HG02763 (cell line): ENCODE results near the gene KMT2B.

Source experiments
- ATAC-seq: cut with Tn5 transposase; IDR thresholded peaks from one replicate; pipeline ENCODE4 v1.9.1; 2021; ENCODE audit warnings: mild to moderate bottlenecking, moderate library complexity; ENCODE audit not compliant: unreplicated experiment

KMT2B gene

GRCh38 chr19:35740423-35741202 lies 22.8 kb downstream of the KMT2B start:
- peak; percentile 57 for ATAC-seq

- ATAC-seq, result no peak
These were observed 23.4 kb downstream of the KMT2B start for GRCh38 chr19:35741203-35741515.

- ATAC-seq, result no peak
These were observed 24.4 kb downstream of the KMT2B start, which contains the start of gene IGFLR1 for GRCh38 chr19:35742121-35742724. IGFLR1 (minus strand) TSS chr19:35742452; CDS start chr19:35741180, 1,272 bp downstream.

GRCh38 chr19:35743640-35744429 lies 26.0 kb downstream of the KMT2B start:
- ATAC-seq, result no peak

- ATAC-seq, result no peak
These were observed 26.9 kb downstream of the KMT2B start for GRCh38 chr19:35744430-35745327.

DNA sequence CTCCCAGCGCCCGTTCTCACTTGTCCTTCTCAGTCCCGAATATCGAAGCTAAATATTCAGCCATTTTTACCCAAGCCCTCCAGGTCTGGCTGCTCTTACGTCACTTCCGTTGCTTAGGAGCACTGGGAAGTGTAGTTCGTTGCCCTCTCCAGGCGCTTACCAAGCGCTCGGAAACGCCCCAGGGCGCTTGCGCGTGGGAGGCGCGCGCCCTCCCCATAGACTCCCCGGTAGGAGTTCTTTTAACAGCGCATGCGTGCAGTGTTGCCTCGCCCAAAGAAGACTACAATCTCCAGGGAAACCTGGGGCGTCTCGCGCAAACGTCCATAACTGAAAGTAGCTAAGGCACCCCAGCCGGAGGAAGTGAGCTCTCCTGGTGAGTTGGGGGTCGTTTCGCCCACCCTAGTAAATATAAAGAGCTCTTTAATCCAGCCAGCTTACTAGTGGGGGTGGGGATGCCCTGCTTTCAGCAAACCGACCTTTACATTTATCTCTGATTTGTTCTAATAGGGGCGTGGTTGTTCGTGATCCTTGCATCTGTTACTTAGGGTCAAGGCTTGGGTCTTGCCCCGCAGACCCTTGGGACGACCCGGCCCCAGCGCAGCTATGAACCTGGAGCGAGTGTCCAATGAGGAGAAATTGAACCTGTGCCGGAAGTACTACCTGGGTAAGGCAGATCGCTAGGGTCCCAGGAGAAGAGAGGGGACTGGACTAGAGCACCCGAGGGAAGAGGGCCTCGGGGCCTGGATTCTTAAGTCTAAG lies 27.7 kb downstream of the KMT2B start, which contains the start of the genes PSENEN and U2AF1L4:
PSENEN (plus strand) TSS at position 324 of the 759 bp plus-strand sequence; CDS start at position 604, 280 bp downstream.
U2AF1L4 (minus strand) TSS at position 91 of the 759 bp plus-strand sequence; CDS start at position 64, 27 bp downstream.
- ATAC-seq, result peak; percentile 37

DNA sequence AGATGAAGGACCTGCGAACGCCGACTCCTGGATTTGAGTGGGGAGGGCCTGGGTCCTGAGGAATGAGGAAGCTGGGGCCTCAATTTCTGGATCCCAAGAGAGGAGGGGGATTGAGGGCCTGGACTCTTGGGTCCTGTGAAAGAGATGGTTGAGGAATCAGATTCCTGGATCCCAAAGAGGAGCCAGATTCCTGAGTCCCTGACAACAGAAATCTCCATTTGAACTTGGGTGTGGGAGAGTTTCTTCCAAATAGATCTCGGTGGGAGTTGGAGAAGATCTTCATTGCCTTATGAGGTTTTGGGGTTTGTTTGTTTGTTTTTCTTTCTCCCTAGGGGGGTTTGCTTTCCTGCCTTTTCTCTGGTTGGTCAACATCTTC lies 28.3 kb downstream of the KMT2B start:
- ATAC-seq, result no peak

DNA sequence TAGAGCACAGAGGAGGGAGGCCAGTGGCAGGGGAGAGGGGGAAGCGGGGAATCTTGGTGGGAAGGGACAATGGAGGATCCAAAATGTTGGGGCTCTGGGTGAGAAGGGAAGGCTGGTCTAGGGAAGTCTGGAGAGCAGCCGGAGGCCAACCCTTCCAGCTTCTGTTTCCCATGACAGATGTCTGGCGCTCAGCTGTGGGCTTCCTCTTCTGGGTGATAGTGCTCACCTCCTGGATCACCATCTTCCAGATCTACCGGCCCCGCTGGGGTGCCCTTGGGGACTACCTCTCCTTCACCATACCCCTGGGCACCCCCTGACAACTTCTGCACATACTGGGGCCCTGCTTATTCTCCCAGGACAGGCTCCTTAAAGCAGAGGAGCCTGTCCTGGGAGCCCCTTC lies 28.7 kb downstream of the KMT2B start:
- no peak for ATAC-seq

- peak; percentile 77 for ATAC-seq
These were observed 30.6 kb downstream of the KMT2B start, which contains the start of gene LIN37 for GRCh38 chr19:35748106-35749020. LIN37 (plus strand) TSS chr19:35748576; CDS start chr19:35748725, 149 bp downstream.

GRCh38 chr19:35750167-35750566 lies 32.4 kb downstream of the KMT2B start:
- no peak for ATAC-seq

GRCh38 chr19:35751839-35752745 lies 34.3 kb downstream of the KMT2B start:
- ATAC-seq, result no peak

DNA sequence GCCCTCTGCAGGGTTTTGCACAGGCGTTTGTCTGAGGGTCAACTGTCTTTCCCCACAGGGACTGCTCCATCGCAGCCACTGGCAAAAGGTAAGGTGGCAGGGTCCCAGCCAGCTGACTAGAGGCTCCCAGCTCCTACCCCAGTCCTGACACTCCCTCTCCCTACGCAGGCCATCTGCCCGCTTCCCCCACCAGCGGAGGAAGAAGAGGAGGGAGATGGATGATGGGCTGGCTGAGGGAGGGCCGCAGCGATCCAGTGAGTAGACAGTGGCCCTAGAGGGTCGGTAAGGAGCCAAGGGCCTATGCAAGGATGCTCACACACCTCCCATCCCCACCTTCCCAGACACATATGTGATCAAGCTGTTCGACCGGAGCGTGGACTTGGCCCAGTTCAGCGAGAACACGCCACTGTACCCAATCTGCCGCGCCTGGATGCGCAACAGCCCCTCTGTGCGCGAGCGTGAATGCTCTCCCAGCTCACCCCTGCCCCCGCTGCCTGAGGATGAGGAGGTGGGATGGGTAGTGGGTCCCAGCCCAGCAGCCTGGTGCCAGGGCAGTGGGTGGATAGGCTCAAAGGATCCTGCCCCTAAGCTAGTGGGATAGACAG lies 35.0 kb downstream of the KMT2B start:
- ATAC-seq, result no peak

DNA sequence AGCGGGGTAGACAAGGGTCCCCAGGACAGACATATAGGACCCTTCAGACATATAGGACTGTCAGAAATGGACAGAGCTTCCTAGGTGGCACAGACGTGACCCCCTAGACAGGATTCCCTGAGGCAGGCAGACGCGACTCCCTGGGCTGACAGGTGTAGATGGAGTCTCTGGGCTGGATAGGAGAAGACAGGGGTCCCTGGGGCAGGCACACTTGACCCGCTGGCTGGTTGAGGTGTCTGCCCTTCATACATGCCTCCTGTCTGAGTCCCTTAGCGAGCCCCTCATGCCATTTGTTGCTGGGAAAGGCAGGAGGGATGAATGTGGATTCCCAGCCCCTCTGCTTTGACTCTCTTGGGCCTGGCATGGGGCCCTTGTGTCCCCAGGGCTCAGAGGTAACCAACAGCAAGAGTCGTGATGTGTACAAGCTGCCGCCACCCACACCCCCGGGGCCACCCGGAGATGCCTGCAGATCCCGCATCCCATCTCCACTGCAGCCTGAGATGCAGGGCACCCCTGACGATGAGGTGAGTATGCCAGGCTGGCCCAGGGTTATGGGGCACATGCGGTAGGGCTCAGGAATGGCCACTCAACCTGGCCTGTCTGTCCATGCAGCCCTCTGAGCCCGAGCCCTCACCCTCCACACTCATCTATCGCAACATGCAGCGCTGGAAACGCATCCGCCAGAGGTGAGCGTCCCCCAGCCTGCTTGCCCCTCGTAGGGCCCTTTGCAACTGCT lies 36.0 kb downstream of the KMT2B start:
- ATAC-seq, result no peak

DNA sequence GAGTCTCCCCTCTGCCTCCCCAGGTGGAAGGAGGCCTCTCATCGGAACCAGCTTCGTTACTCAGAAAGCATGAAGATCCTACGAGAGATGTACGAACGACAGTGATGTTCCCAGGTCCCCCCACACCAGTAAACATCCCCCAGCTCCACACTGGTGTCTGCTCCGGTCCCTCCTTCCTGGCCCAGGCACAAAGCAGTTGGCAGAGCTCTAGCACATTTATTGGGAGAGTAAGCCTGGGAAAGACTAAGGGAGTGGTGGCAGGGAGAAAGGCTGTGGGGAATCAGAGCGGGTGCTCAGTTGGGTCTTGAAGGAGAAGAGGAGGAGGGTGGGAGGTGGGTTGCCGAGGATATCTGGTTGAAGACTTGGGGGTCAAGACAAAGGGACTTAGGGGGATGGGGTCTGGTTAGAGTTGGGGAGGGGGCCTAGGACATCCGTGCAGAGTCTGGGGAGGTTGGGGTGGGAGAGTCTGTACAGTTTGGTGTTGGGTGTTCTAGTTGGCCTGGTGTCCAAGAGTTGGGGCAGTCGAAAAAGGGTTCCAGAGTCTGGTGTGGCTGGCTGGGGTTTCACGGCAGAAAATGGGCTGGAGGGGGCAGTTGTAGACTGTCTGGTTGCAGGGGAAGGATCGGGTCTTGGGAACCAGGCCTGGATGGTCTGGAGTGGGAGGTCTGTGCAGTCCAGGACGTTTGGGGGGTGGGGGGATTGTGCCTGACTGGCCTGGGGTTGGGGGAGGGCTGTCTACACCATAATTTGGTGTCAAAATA lies 36.7 kb downstream of the KMT2B start:
- no peak for ATAC-seq

DNA sequence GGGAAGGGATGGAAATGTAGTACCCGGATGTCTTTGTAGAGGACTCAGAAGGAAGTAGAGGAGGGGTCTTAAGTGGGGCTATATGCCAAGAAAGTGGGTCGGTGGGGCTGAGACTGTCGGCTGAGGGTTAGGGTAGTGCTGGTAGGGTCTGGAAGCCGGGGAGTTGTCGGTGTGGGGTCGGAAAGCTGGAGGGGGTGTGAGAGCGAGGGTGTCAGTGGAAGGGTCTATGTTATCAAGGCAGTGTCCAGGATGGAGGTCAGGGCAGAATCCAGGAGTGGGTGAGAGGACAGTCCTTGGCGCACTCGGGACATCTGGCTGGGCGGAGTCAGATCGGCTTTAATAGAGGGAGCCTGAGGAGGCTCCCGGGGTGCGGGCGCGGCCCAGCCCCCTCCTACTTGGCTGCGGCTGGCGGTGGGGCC lies 37.3 kb downstream of the KMT2B start:
- ATAC-seq, result no peak
